Midbrain (tissue), 1 donor: ENCODE results near the gene PHLDB3.
A peak's percentile ranks its signal among the peaks of the same experiment; 100 is the strongest.
"Not testable (repeated sequence)": the region's sequence is repeated elsewhere in the genome, so short reads cannot be mapped to it uniquely, and the experiment has no call there.

Experiments
- DNase-seq: peaks from one replicate; lab custom pipeline; 2025; lab: John Stamatoyannopoulos, UW

Gene PHLDB3

GRCh38 chr19:43444531-43445287 lies 59.8 kb downstream of the PHLDB3 start:
- no peak for DNase-seq

DNA sequence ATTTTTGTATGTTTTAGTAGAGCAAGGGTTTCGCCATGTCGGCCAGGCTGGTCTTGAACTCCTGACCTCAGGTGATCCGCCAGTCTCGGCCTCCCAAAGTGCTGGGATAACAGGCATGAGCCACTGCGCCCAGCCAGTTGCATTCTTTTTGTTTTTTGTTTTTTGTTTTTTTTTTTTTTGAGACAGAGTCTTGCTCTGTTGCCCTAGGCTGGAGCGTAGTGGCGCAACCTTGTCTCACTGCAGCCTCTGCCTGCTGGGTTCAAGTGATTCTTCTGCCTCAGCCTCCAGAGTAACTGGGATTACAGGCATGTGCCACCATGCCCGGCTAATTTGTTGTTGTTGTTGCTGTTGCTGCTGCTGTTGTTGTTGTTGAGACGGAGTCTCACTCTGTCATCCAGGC lies 60.5 kb downstream of the PHLDB3 start:
- not testable (repeated sequence) for DNase-seq

DNA sequence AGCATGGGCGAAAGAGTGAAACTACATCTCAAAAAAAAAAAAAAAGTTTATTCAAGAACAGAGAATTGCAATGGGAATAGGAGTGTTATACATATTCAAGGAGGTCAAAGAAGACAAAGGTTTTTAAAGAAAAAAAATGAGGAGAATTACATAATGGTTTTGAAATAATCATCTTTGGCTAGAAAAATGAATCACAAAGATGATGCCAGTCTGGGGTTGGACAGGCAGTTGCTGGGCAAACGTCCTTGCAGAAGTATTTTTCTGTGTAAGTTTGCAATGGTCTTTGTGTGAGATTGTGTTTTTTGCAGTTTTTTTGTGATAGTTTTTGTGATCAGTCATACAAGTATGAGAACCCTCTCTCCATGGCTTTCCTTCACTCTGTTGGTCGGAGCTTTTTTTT lies 62.8 kb downstream of the PHLDB3 start:
- DNase-seq, result no peak

DNA sequence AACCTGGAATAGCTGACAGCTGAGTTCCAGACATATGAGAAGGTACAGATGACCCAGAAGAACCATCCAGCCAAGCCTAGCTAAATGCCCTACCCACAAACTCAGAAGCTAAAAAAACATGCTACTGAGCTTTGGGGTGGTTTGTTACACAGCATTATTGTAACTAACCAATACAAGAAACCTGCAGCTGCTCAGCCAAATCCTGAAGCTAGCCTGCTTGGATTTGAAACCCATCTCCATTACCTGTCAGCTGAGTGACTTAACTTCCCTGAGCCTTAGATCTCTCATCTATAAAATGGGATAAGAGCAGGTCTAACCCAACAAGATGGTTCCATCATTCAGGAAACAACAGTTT lies 64.9 kb downstream of the PHLDB3 start:
- no peak for DNase-seq

- DNase-seq, result no peak
Observed at GRCh38 chr19:43439032-43439708, 65.4 kb downstream of the PHLDB3 start.

- no peak for DNase-seq
Observed at GRCh38 chr19:43438291-43439031, 66.1 kb downstream of the PHLDB3 start.

GRCh38 chr19:43437712-43438111 lies 66.8 kb downstream of the PHLDB3 start:
- no peak for DNase-seq

DNA sequence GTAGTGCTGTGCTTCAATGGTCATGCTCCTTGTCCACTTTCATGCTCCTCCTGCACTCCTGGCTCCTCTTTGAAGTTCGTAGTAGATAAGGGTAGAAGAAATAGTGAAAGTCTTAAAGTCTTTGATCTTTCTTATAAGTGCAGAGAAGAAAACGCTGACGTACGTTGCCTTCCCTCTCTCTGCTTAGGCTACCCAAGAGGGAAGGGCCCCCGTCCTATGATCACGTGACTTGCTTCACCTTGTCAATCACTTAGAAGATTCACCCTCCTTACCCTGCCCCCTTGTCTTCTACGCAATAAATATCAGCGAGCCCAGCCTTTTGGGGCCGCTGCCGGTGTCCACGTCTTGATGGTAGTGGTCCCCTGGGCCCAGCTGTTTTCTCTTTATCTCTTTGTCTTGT lies 67.3 kb downstream of the PHLDB3 start:
- not testable (repeated sequence) for DNase-seq

- DNase-seq, result no peak
Observed at GRCh38 chr19:43435775-43436174, 68.8 kb downstream of the PHLDB3 start.

GRCh38 chr19:43433689-43434088 lies 70.9 kb downstream of the PHLDB3 start:
- DNase-seq, result no peak

GRCh38 chr19:43433358-43433673 lies 71.2 kb downstream of the PHLDB3 start:
- DNase-seq, result no peak

DNA sequence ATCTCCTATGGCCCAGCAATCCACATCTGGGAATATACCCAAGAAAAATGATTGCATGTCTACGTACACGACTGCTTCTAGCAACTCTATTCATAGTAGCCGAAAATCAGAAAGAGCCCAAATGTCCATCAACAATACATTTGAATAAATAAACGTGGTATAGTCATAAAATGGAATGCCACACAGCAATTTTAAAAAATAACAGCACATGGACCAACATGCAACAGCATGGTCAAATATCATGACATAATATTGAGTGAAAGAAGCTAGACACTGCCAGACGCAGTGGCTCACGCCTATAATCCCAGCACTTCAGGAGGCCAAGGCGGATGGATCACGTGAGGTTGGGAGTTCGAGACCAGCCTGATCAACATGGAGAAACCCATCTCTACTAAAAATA lies 73.6 kb downstream of the PHLDB3 start:
- no peak for DNase-seq

DNA sequence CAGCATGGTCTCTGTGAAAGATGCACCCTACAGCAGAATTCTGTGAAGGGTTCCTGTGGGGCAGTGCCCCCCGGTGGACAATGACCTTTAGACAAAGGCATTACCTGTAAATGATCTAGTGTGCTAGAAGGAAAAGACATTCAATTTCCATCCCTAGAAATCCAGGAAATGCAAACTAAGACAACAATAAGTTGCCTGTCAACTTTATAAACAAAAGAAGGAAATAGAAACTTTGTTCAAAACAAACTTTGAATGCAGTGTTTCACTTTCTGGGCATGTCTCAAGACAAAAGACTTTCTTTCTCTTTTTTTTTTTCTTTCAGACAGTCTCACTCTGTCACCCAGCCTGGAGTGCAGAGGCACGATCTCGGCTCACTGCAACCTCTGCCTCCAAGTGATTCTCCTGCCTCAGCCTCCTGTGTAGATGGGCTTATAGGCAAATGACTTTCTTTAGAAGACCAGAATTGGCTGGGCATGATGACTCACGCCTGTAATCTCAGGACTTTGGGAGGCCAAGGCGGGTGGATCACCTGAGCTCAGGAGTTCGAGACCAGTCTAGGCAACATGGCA lies 74.3 kb downstream of the PHLDB3 start:
- no peak for DNase-seq

GRCh38 chr19:43429395-43429794 lies 75.2 kb downstream of the PHLDB3 start:
- DNase-seq, result no peak

DNA sequence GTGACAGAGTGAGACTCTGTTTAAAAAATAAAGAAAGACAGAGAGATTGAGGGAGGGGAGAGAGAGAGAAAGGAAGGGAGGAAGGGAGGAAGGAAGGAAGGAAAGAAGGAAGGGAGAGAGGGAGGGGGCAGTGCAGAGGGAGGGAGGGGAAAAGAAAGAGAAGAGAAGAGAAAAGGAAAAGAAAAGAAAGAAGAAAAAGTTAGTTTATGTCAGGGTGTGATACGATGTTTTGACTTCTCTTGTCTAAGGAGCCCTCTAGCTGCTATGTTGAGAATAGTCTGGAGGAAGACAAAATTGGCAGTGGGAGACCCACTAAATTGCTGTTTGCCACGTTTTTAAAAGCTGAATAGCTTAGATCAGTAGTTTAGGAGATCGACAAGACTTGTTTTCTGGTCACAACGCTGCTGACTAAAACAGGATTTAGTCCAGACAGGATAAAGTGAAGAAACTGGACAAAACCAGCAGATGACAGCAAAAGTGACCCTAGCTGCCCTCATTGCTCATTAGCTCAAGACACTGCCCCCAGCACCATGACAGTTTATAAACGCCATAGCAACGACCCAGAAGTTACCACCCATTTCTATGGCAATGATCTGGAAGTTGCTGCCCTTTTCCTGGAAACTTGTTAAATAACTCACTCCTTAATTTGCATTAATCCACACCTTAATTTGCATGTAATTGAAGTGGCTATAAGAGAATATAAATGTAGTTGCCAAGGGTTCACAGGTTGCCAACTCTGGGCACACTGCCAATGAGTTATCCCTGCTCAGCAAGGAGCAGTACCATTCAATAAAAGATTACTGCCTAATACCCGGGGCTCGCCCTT lies 78.8 kb downstream of the PHLDB3 start:
- peak; percentile 22 for DNase-seq
